HepG2 (cell line): ENCODE data around the gene ATP6V0A1. TPM values are rescaled to one million over a fixed set of nuclear protein-coding genes. Genes with fewer than 3 reads are reported as not detected.

Source experiments
- EP300 ChIP-seq, 3 experiments: sonication (generic) in 1 of 3; formaldehyde crosslinking in 1 of 3; IDR thresholded peaks; 2 replicates each; pipeline versions ENCODE4 v1.5.1 to v1.6.1; 2011 to 2020; ENCODE audit warnings: low read depth in 2 of 3, low read length in 2 of 3, borderline replicate concordance in 1 of 3, improper control_type of control experiment in 1 of 3, mild to moderate bottlenecking in 1 of 3, missing genetic modification reagents in 1 of 3, moderate library complexity in 1 of 3
- GTF2F1 ChIP-seq: fragments of 150-350 bp; IDR thresholded peaks from 2 replicates; pipeline ENCODE4 v1.6.1; 2014; ENCODE audit warnings: low read length
- KLF6 ChIP-seq: IDR thresholded peaks from 2 replicates; pipeline ENCODE4 v1.8.0; 2016; ENCODE audit warnings: missing biosample characterization, missing genetic modification reagents
- MTA3 ChIP-seq: sonication (generic); formaldehyde crosslinking; IDR thresholded peaks from 2 replicates; pipeline ENCODE4 v1.4.0; 2020; ENCODE audit warnings: missing genetic modification reagents
- MTF1 ChIP-seq: sonication (generic); formaldehyde crosslinking; IDR thresholded peaks from 2 replicates; pipeline ENCODE4 v1.5.0; 2020; ENCODE audit warnings: missing genetic modification reagents
- MXD3 ChIP-seq: IDR thresholded peaks from 2 replicates; pipeline ENCODE4 v1.6.1; 2016; ENCODE audit warnings: mild to moderate bottlenecking, missing biosample characterization, missing genetic modification reagents
- MZF1 ChIP-seq: sonication (generic); formaldehyde crosslinking; IDR thresholded peaks from 2 replicates; pipeline ENCODE4 v1.8.1; 2023; ENCODE audit warnings: mild to moderate bottlenecking, missing genetic modification reagents, borderline replicate concordance
- NFRKB ChIP-seq: fragments of 450-650 bp; IDR thresholded peaks from 2 replicates; pipeline ENCODE4 v1.6.1; 2017
- PHF20 ChIP-seq: sonication (generic); formaldehyde crosslinking; IDR thresholded peaks from 2 replicates; pipeline ENCODE4 v1.5.0; 2020; ENCODE audit warnings: mild to moderate bottlenecking, missing genetic modification reagents
- SMARCE1 ChIP-seq: fragments of 450-650 bp; IDR thresholded peaks from 2 replicates; pipeline ENCODE4 v1.6.1; 2017; ENCODE audit warnings: borderline replicate concordance
- SRF ChIP-seq: IDR thresholded peaks from 2 replicates; pipeline ENCODE4 v1.6.1; 2011; ENCODE audit warnings: mild to moderate bottlenecking, low read depth, low read length, moderate library complexity
- ZBTB2 ChIP-seq: sonication (generic); formaldehyde crosslinking; IDR thresholded peaks from 2 replicates; pipeline ENCODE4 v1.8.0; 2022; ENCODE audit warnings: low read depth, missing genetic modification reagents
- ZBTB7B ChIP-seq: sonication (generic); formaldehyde crosslinking; IDR thresholded peaks from 2 replicates; pipeline ENCODE4 v1.4.0; 2020; ENCODE audit warnings: missing genetic modification reagents
- ZKSCAN5 ChIP-seq: sonication (generic); formaldehyde crosslinking; IDR thresholded peaks from 2 replicates; pipeline ENCODE4 v1.5.1; 2020; ENCODE audit warnings: mild to moderate bottlenecking, missing genetic modification reagents
- ZNF136 ChIP-seq: sonication (generic); formaldehyde crosslinking; IDR thresholded peaks from 2 replicates; pipeline ENCODE4 v1.8.1; 2022; ENCODE audit warnings: low read depth, mild to moderate bottlenecking, moderate library complexity, missing genetic modification reagents
- ZNF3 ChIP-seq: IDR thresholded peaks from 2 replicates; pipeline ENCODE4 v1.7.0; 2017; ENCODE audit warnings: inconsistent platforms
- ZNF354B ChIP-seq: sonication (generic); formaldehyde crosslinking; IDR thresholded peaks from 2 replicates; pipeline ENCODE4 v1.8.0; 2022; ENCODE audit warnings: mild to moderate bottlenecking, missing genetic modification reagents
- ZNF629 ChIP-seq: sonication (generic); formaldehyde crosslinking; conservative IDR thresholded peaks from 2 replicates; pipeline ENCODE4 v1.5.0; 2020; ENCODE audit warnings: missing genetic modification reagents
- ZNF790 ChIP-seq: sonication (generic); formaldehyde crosslinking; IDR thresholded peaks from 2 replicates; pipeline ENCODE4 v1.8.0; 2022; ENCODE audit warnings: missing genetic modification reagents, mild to moderate bottlenecking, borderline replicate concordance
- ZNF800 ChIP-seq: sonication (generic); formaldehyde crosslinking; IDR thresholded peaks from 2 replicates; pipeline ENCODE4 v1.4.0; 2020; ENCODE audit warnings: missing genetic modification reagents
- polyA plus RNA-seq, 8 experiments: library from polyadenylated mRNA; depleted of rRNA in 3 of 8; stranded (reverse) in 7 of 8; unstranded in 1 of 8; fragments of >200 nt; fragmentation: Illumina TruSeq in 4 of 8; extraction: Trizol in 4 of 8; gene quantifications; 2 replicates each; pipeline versions ENCODE4 v1.2.1 to v1.2.3, GENCODE V29; 2011 to 2016; ENCODE audit warnings: low read depth in 4 of 8, missing spikeins in 1 of 8, mixed read lengths in 1 of 8; ENCODE audit not compliant: insufficient read depth in 1 of 8
- total RNA-seq, 5 experiments: library from RNA; depleted of rRNA; stranded (reverse); fragments of >200 nt; fragmentation: Illumina TruSeq; extraction: Trizol; gene quantifications; 2 replicates each; pipeline ENCODE4 v1.2.3, GENCODE V29; 2016; ENCODE audit warnings: low read depth in 1 of 5
- TF ChIP-seq, protein P1 (sequence below): sonication (generic); formaldehyde crosslinking; IDR thresholded peaks from 2 replicates; pipeline ENCODE4; 2020; ENCODE audit warnings: missing genetic modification reagents, mild to moderate bottlenecking, borderline replicate concordance
- TF ChIP-seq, protein P2 (sequence below): sonication (generic); formaldehyde crosslinking; IDR thresholded peaks from 2 replicates; pipeline ENCODE4 v1.8.0; 2022; ENCODE audit warnings: mild to moderate bottlenecking, missing genetic modification reagents, moderate library complexity

Gene ATP6V0A1
- total and polyA plus RNA-seq, 2 of the 13 experiments (the other 11 are each of a cell fraction or from before 2014, with no cell fraction given), result 27.9 to 54.1 TPM

DNA sequence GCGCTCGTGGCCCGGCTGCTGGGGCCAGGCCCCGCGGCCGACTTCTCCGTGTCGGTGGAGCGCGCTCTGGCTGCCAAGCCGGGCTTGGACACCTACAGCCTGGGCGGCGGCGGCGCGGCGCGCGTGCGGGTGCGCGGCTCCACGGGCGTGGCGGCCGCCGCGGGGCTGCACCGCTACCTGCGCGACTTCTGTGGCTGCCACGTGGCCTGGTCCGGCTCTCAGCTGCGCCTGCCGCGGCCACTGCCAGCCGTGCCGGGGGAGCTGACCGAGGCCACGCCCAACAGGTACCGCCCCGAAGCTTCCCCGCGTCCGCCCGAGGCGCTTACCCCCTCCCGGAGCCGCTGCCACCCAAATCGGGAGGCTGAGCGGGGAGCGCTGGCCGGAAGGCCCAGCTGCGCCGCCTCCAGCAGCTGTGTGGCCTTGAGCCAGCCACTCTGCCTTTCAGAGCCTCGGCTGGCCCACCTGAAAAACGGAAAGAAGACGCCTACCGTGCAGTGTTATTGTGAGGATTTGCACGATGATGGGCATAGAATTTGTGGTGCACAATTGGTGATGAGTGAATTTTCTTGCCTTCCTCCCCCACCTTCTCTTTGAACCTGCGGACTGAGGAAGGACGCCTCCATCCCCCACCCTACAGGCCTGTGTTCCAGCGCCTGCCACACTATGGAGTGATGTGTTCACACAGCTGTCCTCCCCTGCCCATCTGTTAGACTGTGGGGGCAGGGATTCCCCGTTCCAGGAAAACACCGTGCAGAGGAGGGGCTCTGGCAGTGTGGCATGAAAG lies 77.9 kb downstream of the ATP6V0A1 start (continued):
- TF ChIP-seq EP300 (IDR thresholded peaks at IDR 0.05; ENCODE audit: low read depth in 2 of 2, low read length in 2 of 2) (no peak), EP300 (CRISPR knock-in tag; IDR thresholded peaks at IDR 0.05; ENCODE audit: borderline replicate concordance) (peak; percentile 79), ZNF790 (no peak), MTF1 (CRISPR knock-in tag) (no peak), NFRKB (no peak), ZNF354B (peak; percentile 71; the same call in 1 of the 2 replicates), MXD3 (CRISPR knock-in tag) (no peak), SRF (no peak), ZBTB7B (CRISPR knock-in tag) (no peak), ZNF136 (CRISPR knock-in tag) (peak; percentile 30; the same call in 1 of the 2 replicates), ZNF800 (no peak), KLF6 (no peak), ZBTB2 (CRISPR knock-in tag) (peak; percentile 81), MTA3 (CRISPR knock-in tag) (no peak), SMARCE1 (no peak), ZNF3 (CRISPR knock-in tag) (no peak), ZKSCAN5 (CRISPR knock-in tag) (no peak), PHF20 (CRISPR knock-in tag) (peak; percentile 57), GTF2F1 (no peak), MZF1 (CRISPR knock-in tag) (no peak; the same call in 1 of the 2 replicates), ZNF629 (0 out of 2 replicates have a peak, but pooled peaks have one; percentile 17)
- TF ChIP-seq, protein P1, sequence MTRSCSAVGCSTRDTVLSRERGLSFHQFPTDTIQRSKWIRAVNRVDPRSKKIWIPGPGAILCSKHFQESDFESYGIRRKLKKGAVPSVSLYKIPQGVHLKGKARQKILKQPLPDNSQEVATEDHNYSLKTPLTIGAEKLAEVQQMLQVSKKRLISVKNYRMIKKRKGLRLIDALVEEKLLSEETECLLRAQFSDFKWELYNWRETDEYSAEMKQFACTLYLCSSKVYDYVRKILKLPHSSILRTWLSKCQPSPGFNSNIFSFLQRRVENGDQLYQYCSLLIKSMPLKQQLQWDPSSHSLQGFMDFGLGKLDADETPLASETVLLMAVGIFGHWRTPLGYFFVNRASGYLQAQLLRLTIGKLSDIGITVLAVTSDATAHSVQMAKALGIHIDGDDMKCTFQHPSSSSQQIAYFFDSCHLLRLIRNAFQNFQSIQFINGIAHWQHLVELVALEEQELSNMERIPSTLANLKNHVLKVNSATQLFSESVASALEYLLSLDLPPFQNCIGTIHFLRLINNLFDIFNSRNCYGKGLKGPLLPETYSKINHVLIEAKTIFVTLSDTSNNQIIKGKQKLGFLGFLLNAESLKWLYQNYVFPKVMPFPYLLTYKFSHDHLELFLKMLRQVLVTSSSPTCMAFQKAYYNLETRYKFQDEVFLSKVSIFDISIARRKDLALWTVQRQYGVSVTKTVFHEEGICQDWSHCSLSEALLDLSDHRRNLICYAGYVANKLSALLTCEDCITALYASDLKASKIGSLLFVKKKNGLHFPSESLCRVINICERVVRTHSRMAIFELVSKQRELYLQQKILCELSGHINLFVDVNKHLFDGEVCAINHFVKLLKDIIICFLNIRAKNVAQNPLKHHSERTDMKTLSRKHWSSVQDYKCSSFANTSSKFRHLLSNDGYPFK (CRISPR knock-in tag), result peak; percentile 84; the same call in 1 of the 2 replicates
- TF ChIP-seq, protein P2, sequence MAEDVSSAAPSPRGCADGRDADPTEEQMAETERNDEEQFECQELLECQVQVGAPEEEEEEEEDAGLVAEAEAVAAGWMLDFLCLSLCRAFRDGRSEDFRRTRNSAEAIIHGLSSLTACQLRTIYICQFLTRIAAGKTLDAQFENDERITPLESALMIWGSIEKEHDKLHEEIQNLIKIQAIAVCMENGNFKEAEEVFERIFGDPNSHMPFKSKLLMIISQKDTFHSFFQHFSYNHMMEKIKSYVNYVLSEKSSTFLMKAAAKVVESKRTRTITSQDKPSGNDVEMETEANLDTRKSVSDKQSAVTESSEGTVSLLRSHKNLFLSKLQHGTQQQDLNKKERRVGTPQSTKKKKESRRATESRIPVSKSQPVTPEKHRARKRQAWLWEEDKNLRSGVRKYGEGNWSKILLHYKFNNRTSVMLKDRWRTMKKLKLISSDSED (CRISPR knock-in tag), result no peak
